NCI-H446 treated with DMSO at 0.1 percent for 48 hours (cell line): ENCODE data around the gene MARVELD1.
"Not testable (repeated sequence)": the region's sequence is repeated elsewhere in the genome, so short reads cannot be mapped to it uniquely, and the experiment has no call there.

ENCODE experiments used
- DNase-seq: peaks from one replicate; lab custom pipeline; 2025; lab: John Stamatoyannopoulos, UW

Gene MARVELD1

DNA sequence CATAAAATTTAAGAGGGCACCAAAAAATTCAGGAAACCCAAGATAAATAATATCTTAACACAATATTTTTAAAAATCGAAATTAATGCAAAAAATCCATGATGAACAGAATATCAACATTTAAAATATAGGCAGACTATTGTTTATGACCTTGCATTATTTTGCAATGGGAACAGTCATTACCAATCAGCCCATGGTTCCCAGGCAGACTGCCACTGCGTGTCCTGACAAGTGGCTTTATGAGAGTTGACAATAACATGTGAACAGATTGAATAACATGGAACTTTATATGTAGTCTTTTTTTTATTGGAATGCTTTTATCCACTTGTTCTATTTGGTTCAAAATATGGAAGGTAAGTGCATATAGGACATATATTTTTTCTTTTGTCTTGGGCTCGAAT is 23.4 kb upstream of the MARVELD1 start:
- DNase-seq = no peak

DNA sequence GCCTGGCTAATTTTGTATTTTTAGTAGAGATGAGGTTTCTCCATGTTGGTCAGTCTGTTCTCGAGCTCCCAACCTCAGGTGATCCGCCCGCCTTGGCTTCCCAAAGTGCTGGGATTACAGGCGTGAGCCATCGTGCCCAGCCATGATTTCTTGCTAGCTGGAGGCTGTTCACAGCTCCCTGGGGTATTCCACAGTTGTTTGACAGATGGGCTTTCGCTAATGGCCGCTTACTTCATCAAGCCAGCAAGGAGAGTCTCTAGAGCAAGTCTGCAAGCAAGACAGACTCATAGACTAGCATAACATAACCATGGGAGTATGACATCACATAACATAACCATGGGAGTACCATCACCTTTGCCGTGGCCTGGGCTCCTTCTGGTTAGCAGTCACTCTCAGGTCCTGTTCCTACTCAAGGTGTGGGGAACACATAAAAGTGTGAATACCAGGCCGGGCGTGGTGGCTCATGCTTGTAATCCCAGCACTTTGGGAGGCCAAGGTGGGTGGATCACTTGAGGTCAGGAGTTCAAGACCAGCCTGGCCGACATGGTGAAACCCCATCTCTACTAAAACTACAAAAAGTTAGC is 15.4 kb upstream of the MARVELD1 start:
- not testable (repeated sequence) for DNase-seq

DNA sequence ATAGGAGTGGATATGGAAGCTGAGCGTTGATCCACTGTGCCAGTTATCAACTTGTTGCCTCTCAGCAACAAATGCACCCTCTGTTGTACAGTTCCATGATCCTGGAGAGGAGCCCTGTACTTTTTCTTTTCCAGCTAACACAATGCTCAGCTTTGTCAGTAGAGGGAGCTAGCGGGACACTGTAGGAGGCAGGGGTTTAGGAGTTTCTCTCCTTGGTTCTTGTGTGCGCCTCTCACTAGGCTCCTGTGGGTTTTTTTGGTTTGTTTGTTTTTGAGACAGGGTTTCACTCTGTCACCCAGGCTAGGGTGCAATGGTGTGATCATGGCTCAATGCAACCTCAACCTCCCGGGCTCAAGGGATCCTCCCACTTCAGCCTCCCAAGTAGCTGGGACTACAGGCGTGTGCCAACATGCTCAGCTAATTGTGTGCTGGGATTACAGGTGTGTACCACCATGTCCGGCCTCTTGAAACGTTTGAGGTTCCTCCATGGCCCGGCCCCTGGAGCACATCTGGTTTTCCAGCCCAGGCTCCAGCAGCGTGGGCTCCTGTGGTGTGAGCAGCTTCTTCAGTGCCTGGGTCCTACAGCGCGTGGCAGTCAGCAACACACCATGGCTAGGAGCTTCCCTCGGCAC is 12.0 kb upstream of the MARVELD1 start:
- no peak for DNase-seq

DNA sequence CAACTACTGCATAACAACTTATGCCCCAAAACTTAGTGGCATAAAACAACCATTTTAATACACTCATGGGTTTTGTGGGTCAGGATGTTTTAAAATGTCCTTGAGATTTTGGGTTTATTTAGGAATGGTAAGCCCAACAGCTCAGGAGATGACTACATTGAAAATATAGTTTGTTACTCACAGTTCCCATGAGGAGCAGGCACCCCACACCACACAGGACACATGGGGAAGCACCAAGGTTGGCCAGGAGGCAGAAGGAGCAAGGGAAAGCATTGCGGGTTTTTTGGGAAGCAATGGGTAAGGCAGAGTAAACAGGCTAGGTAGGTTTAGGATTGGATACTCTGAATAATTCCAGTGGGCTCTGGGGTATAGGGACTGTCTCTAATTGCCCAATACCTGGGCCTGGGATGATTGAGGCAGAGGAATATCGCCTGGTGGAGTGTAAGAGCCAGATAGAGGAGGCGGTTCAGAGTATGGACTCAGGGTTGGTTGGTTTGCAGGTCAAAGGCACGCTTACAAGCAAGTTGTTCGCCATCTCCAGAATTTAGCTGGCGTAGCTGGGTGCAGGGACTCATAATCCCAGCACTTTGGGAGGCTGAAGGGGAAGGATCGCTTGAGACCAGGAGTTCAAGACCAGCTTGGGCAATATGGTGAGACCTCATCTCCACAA is 10.0 kb upstream of the MARVELD1 start:
- no peak for DNase-seq

DNA sequence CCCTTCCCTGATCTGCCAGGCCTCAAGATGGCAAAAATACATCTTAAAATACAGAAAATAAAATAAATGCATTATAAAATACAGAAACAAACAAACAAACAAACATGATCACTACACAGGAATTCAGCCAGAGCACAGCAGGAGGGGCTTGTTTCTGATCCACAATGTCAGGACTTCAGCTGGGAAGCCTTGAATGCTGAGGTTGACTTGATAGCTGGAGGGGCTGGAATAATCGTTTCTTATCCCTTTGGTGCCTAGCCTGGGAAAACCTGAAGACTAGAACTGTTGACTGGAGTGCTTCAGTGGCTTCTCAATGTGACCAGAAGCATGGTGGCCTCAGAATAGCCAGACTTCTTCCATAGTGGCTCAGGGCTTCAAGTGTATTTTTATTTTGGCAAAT is 9.2 kb upstream of the MARVELD1 start:
- no peak for DNase-seq

DNA sequence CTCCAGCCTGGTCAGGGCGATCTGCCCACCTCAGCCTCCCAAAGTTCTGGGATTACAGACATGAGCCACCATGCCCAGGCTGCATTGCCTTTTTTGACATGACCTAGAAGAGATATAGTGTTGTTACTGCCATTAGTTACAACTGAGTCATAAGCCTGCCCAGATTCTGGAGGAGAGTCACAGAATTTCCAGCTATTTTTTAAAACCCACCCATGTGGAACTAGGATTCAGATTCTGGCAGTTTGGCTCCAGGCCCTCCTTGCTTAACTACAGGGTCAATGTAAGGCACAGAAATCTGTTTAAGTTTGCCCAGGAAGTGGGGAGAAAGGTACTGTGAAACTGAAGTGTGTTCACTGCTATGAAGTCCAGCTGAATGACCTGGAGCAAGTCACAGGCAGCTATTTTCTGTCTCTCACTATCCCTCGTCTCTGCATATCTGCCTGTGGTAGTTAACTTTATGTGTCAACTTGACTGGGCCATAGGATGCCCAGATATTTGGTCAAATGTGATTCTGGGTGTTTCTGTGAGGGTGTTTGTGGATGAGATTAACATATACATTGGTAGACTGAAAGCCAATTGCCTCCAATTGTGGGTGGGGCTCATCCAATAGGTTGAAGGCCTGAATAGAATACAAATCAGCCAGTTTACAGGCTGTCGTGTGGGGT is 8.4 kb upstream of the MARVELD1 start:
- no peak for DNase-seq

DNA sequence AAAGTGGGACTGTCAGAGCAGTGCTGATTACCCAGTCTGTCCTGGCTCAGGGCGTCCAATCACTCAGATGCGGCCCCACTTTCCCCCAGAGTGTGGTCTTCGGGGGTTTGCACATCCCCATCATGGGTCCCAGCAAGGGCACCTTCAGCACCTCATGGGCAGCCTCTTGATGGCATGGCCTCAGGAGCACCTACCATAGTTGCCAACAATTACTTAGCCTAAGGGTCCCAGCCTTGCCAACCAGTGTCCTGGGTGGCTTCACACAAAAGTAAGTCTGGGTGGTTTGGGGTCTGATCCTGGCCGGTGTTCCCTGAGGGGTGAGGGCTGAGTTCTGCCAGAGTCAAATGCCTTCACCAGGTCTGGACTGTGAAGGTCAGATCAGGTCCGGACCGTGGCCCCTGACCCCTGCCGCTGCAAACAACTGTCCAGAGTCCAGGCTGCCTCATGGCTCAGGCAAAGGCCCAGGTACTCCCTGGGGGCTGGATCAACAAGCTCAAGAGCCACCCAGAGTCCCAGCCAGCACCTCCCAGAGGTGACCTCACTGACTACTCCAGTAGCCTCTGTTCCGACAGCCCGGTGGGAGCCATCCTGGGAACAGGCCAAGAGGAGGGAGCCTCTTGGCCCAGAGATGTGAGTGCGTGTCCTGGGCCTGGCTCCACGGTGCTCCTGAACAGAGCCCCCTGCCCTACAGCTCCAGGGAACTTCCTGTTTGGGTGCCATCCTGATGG is 6.2 kb upstream of the MARVELD1 start:
- no peak for DNase-seq

DNA sequence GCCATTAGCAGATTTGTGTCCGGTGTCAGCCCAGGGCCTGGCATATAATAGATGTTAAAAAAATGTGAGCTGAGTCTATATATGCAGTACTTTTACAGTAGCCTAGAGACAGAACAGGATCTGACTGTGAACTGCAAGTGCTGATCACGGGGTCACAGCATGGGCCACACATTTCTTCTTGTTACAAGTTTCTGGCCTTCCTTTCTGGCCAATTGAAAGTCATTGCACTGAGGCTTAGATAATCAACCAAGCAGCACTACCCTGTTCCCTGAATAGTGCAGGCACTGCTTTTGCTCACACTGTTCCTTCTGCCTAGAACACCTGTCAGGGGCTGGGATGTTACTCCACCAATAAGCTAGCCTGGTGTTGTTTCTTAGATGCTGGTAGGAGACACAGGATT is 5.4 kb upstream of the MARVELD1 start:
- no peak for DNase-seq

DNA sequence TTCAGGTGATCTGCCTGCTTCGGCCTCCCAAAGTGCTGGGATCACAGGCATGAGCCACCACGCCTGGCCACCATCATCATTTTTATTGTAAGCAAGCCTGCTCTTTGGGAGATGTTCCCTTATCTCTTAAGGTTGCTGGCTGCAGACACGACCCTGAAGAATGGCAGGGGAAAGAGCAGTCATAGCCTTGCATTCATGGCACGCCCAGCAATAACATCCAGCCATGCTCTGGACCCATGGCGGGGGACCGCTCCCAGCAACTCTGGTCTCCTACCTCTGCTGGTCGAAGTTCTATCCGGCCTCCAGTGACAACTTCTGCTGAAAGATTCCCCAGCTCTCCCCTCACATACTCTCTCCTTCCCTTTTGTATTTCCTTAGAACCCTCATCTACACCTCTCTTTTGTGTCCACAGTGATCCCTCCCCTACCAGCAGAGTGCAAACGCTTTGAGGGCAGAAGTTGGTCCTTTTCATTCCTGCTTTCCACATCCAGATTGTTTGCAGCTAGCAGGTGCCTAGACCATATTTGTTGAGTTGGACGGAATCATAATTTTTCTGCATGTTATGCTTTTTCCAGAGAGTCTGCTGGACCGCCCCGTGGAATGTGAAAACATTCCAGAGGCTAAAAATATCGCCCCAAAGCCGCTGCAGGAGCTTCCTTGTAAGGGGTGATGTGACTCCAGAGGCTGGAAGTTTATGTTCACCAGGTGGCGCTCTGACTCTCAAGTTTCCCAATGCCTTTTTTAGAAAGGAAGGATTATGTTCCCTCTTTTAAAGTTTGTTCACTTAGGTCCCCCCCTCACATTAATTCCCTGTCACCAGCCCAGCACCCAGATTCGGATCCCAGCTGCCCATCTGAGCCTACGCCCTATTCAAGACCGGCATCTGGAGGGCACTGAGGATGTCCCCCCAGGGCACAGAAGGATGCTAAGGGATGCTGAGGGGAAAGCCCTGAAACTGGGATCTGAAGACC is 4.3 kb upstream of the MARVELD1 start:
- DNase-seq = no peak

DNA sequence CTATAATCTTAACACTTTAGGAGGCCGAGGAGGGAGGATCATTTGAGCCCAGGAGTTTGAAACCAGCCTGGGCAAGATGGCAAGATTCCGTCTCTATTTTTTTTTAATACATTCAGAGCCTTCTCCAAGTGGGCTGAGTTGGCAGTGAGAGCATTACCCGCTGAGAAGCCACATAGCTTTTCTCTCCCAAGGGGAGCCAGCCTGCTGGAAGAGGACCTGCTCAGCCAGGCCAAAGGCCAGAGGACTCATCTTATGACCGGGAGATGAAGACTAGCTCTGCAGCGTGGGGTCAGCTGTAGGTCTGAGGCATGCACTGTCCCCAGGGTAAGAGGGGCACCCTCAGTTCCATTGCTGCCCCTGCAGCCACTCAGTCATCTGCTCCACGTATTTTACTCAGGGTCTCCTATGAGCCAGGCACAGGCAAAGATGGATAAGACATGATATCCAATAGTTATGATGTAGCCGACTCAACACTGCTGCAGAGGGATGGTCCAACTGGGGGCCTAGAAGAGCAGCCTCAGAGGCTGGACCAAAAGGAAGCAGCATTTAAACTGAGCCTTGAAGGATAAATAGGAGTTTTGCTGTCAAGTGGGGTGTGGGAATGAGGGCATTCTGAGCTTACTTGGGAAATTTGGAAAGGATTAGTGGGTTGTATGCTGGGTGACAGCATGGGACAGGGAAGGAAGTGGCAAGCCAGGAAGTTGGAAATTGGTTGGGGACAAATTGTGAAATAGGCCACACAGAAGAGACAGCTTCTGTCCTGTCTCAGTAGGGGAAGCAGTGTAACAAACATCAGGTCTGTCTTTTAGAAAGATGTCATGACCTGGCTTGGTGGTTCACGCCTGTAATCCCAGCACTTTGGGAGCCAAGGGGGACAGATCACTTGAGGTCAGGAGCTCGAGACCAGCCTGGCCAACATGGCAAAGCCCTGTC is 1.6 kb upstream of the MARVELD1 start:
- DNase-seq = no peak

DNA sequence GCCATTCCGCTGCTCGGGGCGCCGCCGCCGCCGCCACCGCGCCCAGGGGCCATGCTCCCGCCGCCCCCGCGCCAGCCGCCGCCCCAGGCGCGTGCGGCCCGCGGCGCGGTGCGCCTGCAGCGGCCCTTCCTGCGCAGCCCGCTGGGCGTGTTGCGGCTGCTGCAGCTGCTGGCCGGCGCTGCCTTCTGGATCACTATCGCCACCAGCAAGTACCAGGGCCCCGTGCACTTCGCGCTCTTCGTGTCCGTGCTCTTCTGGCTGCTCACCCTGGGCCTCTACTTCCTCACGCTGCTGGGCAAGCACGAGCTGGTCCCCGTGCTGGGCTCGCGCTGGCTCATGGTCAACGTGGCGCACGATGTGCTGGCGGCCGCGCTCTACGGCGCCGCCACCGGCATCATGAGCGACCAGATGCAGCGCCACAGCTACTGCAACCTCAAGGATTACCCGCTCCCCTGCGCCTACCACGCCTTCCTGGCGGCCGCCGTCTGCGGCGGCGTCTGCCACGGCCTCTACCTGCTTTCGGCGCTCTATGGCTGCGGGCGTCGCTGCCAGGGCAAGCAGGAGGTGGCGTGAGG is 383 bp downstream of the MARVELD1 start:
- no peak for DNase-seq

DNA sequence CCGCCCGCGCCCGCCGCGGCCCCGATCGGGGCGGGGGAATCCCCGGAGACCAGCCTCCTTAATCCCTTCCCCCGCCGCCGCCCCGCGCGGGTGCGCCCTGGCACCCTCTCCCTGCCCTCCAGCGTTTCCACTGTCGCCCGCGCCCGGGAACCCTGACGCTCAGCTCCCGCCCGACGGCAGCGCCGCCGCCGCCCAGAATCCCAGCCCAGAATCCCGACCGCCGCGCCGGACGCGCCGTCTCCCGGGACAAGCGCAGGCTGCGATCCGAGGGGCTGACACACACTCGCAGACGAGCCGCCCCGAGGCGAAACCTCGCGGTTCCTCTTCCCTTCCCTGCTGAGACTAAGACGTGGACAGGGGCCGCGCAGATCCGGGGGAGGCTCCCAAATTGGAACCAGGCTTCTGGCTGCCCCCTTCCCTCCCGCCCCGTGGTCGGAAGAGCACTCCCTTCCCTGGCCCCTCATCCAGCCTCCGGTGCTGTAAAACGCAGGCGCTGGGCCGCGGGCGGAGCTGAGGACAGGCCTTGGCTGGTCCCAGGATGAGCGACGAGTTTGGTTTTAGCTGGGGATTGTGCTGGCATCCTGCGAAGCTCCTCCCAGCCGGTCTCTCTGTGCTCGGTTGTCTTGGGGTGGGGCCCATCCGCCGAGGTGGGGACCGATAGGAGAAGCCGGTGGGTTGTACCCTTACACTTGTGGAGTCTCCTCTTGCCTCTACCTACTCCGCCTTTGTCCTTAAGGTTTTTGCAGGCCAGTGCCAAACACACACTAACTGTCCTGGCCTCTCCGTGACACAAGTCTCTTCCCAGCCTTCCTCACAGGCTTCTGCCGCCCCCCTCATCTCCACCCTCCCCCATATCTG is 1.1 kb downstream of the MARVELD1 start:
- no peak for DNase-seq

DNA sequence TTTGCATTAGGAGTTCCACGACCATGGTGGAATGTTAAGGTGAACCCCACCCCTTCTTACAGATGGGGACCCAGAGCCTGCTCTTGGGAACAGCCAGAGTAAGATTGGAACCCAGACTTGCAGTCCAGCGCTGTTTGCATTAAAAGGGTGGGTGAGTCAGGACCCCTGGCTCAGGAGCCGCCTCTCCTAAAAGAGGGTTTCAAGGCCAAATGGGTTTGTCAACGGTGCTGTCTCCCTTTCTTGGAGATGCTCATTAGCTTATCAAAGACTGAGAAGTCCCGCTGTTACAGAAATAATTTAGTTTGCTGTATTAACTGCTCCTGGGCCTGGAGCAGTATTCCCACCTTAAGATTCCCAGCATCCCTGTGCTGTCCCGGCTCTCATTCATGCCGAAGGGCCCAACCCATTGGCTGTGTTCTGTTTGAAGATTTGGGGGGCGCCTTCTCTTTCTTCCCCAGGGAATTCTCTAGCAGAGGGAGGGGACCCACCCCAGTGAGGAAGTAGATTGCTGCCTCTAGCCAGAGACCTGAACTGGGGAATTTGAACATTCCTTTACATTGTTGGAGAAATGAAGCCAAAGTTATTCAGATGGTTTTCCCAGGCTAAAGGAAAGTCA is 1.8 kb downstream of the MARVELD1 start:
- DNase-seq = no peak

DNA sequence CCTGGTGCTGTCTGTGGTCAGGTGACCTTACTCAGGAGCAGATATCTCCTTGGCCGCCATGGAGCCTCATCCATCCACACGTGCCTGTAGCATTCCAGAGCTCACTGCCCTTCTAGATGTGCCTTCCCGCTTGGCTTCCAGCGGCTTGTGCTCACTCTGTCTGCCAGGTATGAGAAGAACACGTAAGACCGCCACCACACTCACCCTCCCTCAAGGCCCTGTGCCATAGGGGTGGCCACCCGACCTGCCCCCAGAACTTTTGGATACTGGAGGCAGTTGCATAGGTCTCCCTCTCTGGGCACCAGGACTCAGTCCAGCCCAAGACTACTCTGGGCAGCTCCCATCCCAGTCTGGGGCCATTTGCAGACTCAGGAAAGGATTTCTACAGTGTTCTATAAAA is 4.1 kb downstream of the MARVELD1 start:
- no peak for DNase-seq

DNA sequence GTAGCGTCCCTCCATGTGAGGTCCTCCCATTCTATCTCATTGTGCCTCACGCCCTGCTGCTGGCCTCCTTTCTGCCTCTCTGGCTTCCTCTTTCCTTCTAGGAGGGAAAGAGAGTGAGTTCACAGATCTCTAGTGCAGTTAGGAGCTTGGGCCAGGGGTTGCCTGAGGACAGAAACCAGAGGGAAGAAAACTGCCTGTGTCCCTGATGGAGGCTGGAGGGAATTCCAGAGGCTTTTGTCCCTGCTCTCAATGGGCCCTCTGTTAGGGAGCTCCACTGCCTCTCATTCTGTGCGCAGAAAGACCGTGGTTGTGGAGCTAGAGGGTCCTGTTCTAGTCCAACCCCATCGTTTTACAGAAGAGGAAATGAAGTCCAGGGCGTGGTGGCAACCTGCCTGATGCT is 4.6 kb downstream of the MARVELD1 start:
- DNase-seq = no peak

DNA sequence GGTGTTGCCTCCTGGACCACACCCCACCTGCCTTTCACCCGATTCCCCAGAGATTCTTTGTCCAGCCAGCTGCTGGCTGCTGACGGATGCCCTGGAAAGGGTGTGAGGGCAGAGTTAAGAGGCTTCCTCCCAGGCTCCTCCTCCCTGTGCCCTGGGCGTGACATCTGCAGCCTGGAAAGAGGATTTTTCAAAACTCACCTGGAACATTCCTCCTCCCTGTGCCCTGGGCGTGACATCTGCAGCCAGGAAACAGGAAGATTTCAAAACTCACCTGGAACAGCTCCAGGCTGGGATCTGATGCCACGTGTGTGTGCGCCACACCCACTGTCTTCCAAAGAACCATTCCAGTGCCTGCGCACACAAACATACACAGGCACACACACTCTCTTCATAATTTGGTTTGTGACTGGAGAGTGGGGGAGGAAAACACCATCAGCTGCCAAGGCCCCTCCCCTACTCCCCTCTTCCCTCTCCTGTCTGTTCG is 5.2 kb downstream of the MARVELD1 start:
- no peak for DNase-seq

DNA sequence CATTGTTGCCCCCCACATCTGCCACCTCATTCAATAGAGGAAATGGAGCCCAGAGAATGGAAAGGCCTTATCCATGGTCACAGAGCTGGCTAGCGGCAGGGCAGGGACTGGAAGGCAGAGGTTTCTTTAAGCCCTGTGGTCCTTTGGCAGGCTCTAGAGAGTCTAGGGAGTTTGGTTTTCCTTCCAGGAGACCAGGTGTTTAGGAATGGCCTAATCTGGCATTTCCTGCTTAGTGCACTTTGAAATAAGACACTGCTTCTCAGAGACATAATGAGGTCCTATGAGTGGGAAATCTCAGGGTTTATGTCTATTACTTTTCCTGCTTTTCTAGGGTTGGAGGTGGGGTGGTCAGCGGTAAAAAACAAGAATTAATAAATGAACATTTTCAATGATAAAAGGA is 6.1 kb downstream of the MARVELD1 start:
- DNase-seq = no peak
